Stomach (tissue), 9 donors: ENCODE results near the gene KRT6B. TPM values are rescaled to one million over a fixed set of nuclear protein-coding genes. Genes with fewer than 3 reads are reported as not detected.

ENCODE experiments used
- DNase-seq, 2 donors: peaks; one replicate each; pipeline versions ENCODE4 v3.0.0 to v3.0.0-alpha.2; 2013 to 2019
- H3K27ac ChIP-seq, 5 donors: fragments of 200-600 bp in 4 of 5; sonication (generic) in 4 of 5; one replicate each; pipeline ENCODE4 v1.5.1; 2013 to 2019; ENCODE audit warnings: mild to moderate bottlenecking in 1 of 5, moderate library complexity in 1 of 5
- H3K27me3 ChIP-seq, 3 donors: fragments of 200-600 bp; sonication (generic); one replicate each; pipeline ENCODE4 v1.5.1; 2017 to 2019; ENCODE audit warnings: mixed run types in 1 of 3
- H3K36me3 ChIP-seq, 4 donors: fragments of 200-600 bp; sonication (generic); 1 replicate in 3 of 4; 2 replicates in 1 of 4; pipeline ENCODE4 v1.5.1; 2016 to 2019
- H3K4me1 ChIP-seq, 4 donors: fragments of 200-600 bp; sonication (generic); one replicate each; pipeline ENCODE4 v1.5.1; 2016 to 2019
- H3K4me3 ChIP-seq, 4 donors: fragments of 200-600 bp; sonication (generic) in 3 of 4; one replicate each; pipeline ENCODE4 v1.5.1; 2016 to 2019; ENCODE audit warnings: mild to moderate bottlenecking in 1 of 4
- H3K9me3 ChIP-seq, 4 donors: fragments of 200-600 bp; sonication (generic); one replicate each; pipeline ENCODE4 v1.5.1; 2016 to 2019
- EP300 ChIP-seq: sonication (generic); formaldehyde crosslinking; IDR thresholded peaks from one replicate; pipeline ENCODE4 v1.6.1; 2017; ENCODE audit warnings: antibody characterized with exemption
- POLR2A ChIP-seq, 4 donors: fragments of 450-650 bp; IDR thresholded peaks; one replicate each; pipeline ENCODE4 v1.6.1; 2016; ENCODE audit warnings: antibody characterized with exemption in 4 of 4, control low read depth in 2 of 4, mild to moderate bottlenecking in 1 of 4, moderate library complexity in 1 of 4
- POLR2AphosphoS5 ChIP-seq, 3 donors: sonication (generic); formaldehyde crosslinking; IDR thresholded peaks; one replicate each; pipeline ENCODE4 v1.6.1; 2016; ENCODE audit warnings: antibody characterized with exemption in 3 of 3
- WGBS, 5 donors: extraction: QIAGEN DNeasy Blood & Tissue Kit in 3 of 5; methylation state at CpG; one replicate each; pipeline versions ENCODE4 v1.1.5 to v1.1.7; 2013 to 2018; 5-methylcytosine and 5-hydroxymethylcytosine counted together
- intact Hi-C: fragments of 100-400 bp; cut with DNase I; formaldehyde crosslinking; loops from one replicate; pipeline ENCODE4 v1.15.1; 2023; ENCODE audit warnings: low total_unique reads
- polyA plus RNA-seq, 3 donors: library from polyadenylated mRNA; stranded (reverse); fragments of 200-250 nt; gene quantifications; one replicate each; pipeline ENCODE4 v1.2.3, GENCODE V29; 2013
- total RNA-seq, 5 donors: library from RNA; depleted of rRNA; stranded (reverse); fragments of >200 nt; gene quantifications; one replicate each; pipeline versions ENCODE4 v1.1.0 to v1.2.3, GENCODE V29; 2014 to 2016
- TF ChIP-seq, protein P1 (sequence below), 7 experiments: fragments of 450-650 bp in 4 of 7; fragments of 200-600 bp in 3 of 7; sonication (generic) in 3 of 7; IDR thresholded peaks; one replicate each; pipeline ENCODE4 v1.5.1; 2016 to 2019; ENCODE audit warnings: antibody characterized with exemption in 7 of 7, control low read depth in 2 of 7, mild to moderate bottlenecking in 1 of 7
- donor health status: healthy with polysubstance abuse.
- donor health status: Bipolar disorder and iron deficiency.
- donor health status: healthy.

Gene KRT6B
- total and polyA plus RNA-seq, 8 donors: 0.46 to 9.2 (median 0.55) TPM; not detected in 5

DNA sequence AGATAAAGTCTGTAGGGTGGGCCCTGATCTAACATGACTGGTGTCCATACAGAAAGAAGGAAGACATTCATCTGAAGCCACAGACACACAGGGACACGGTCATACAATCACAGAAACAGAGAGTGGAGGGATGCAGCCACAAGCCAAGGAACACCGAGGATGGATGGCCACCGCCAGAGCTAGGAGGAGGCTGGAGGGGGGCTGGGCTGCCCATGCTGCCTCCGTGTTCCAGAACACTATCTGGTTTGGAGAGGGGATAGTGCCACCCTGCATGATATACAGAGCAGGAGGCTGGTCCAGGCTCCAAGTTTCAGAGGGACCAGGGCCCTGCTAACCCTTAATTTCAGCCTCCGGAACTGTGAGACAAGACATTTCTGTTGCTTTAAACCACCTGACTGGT, 26.5 kb downstream of the KRT6B start:
- intact Hi-C loops: no loop called here
- Histone ChIP-seq H3K4me3 (no peak overlapping the region), H3K36me3 (no peaks in the 10 kb centered on the region), H3K9me3 (no peaks in the 10 kb centered on the region), H3K27ac (no peak overlapping the region), H3K4me1 (peaks cover 0 to 16% (median 5%) of the 10 kb centered on the region in 4 donors), H3K27me3 (peaks cover 0 to 5% (median 0%) of the 10 kb centered on the region in 3 donors)
- TF ChIP-seq EP300: no peak
- no peak for TF ChIP-seq POLR2A (IDR thresholded peaks at IDR 0.05)
- no peak for TF ChIP-seq POLR2AphosphoS5 (IDR thresholded peaks at IDR 0.05)
- TF ChIP-seq, protein P1, sequence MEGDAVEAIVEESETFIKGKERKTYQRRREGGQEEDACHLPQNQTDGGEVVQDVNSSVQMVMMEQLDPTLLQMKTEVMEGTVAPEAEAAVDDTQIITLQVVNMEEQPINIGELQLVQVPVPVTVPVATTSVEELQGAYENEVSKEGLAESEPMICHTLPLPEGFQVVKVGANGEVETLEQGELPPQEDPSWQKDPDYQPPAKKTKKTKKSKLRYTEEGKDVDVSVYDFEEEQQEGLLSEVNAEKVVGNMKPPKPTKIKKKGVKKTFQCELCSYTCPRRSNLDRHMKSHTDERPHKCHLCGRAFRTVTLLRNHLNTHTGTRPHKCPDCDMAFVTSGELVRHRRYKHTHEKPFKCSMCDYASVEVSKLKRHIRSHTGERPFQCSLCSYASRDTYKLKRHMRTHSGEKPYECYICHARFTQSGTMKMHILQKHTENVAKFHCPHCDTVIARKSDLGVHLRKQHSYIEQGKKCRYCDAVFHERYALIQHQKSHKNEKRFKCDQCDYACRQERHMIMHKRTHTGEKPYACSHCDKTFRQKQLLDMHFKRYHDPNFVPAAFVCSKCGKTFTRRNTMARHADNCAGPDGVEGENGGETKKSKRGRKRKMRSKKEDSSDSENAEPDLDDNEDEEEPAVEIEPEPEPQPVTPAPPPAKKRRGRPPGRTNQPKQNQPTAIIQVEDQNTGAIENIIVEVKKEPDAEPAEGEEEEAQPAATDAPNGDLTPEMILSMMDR (IDR thresholded peaks at IDR 0.05): no peak
- 79 to 89% (median 87%) methylated on average over 5 of the region's 5 CpGs for WGBS, 5 donors
- DNase-seq: no peak

DNA sequence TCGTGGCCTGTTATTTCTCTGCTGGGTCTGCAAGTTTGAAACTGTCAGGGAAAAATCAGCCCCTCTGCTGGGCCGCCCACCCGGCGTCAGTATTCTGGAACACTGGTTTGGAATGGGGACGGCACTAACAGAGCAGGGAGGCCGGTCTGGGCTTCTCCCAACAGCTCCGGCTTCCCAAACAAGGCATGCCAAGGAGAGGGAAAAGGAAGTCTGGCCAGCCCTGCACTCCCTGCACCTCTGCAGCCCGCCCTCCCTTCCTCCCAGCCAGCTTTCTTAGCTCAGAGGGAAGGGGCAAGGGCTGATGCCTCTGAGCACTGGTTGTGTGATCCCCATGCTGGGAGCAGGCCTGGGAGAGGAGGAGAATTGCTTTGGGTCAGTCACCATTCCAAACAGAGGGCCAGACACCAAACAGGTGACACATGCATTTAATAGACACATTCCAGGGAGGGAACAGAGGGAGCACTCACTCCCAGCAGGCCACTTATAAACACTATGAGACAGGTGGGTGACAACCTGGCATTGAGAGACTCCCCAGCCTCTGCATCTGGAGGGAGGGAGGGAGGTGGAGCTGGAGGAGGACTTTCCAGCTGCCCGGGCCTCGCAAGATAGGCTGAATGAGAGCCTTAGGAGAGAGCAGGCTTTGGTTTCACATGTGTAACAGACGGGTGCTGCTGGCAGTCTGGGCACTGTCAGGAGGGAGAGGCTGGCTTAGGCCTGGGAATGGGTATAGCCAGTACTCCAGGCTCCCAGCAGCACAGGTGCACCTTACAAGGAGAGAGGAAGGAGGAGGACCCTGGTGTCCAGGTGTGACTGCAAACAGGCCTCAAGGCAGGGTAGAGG, 28.1 kb downstream of the KRT6B start:
- peak in 1 of 2 donors; percentile 62 for DNase-seq
- H3K36me3 ChIP-seq: no peaks in the 10 kb centered on the region
- TF ChIP-seq POLR2A (IDR thresholded peaks at IDR 0.05) (no peak), POLR2AphosphoS5 (IDR thresholded peaks at IDR 0.05) (no peak), EP300 (no peak)
- TF ChIP-seq, protein P1 (IDR thresholded peaks at IDR 0.05): no peak
- no peak overlapping the region for H3K4me3 ChIP-seq
- peaks cover 0 to 5% (median 0%) of the 10 kb centered on the region in 3 donors for H3K27me3 ChIP-seq
- 47 to 66% (median 65%) methylated on average over 11 of the region's 11 CpGs for WGBS, 5 donors
- peaks cover 0 to 16% (median 5%) of the 10 kb centered on the region in 4 donors for H3K4me1 ChIP-seq
- peak overlapping the region in 2 of 5 donors; percentile 55 to 79 for H3K27ac ChIP-seq
- H3K9me3 ChIP-seq: no peaks in the 10 kb centered on the region
- intact Hi-C loops: no loop called here

DNA sequence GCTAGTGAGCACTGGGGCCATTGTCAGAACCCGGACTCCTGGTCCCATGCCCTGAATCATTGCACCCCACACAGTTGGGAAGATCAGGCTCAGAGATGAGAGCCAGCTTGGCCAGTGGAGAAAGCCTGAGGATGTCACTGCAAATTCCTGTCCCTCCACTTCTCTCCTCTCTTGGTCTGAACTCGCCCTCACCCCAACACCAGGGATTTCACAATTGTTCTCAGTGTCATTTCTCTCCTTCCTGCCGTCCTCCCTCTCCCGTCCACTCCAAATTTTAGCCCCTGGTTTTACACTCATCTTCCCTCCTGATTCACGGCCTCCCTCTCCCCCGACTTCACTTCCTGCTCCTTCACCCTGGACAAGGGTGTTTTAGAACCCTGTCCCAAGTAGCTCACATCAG, 28.9 kb downstream of the KRT6B start:
- H3K27ac ChIP-seq: peak overlapping the region in 2 of 5 donors; percentile 55 to 79
- TF ChIP-seq, protein P1 (IDR thresholded peaks at IDR 0.05): no peak
- no peak for TF ChIP-seq POLR2AphosphoS5 (IDR thresholded peaks at IDR 0.05)

DNA sequence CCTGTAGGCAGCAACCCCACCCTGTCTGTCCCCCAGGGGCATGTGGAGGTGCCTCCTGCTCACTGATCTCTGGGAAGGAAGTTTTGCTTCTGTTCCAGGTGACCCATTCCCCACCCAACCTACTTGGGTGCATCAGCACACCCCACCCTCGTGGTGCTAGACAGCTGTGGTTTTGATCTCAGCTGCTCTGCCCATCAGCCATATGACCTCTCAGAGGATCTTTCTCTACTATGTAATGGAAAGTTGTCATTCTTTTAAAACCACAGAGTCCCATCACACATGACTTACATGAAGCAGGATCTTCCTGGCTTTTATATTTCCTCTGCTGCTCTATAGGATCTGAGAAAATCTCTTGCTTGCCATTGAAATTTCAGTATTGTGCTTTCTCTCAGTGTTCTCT, 32.3 kb downstream of the KRT6B start:
- Histone ChIP-seq H3K27me3 (peaks cover 0 to 5% (median 0%) of the 10 kb centered on the region in 3 donors), H3K4me3 (no peak overlapping the region), H3K36me3 (no peaks in the 10 kb centered on the region), H3K9me3 (no peaks in the 10 kb centered on the region), H3K27ac (no peak overlapping the region), H3K4me1 (peaks cover 0 to 32% (median 12%) of the 10 kb centered on the region in 4 donors)
- TF ChIP-seq, protein P1 (IDR thresholded peaks at IDR 0.05): no peak
- no peak for TF ChIP-seq POLR2AphosphoS5 (IDR thresholded peaks at IDR 0.05)
- TF ChIP-seq EP300: no peak
- TF ChIP-seq POLR2A (IDR thresholded peaks at IDR 0.05): no peak
- DNase-seq: no peak
- intact Hi-C loops: no loop called here
- 46 to 65% (median 62%) methylated on average over 1 of the region's 1 CpG for WGBS, 5 donors

More for the DNA sequence above, 28.9 kb downstream of the KRT6B start:
- Histone ChIP-seq H3K9me3 (no peaks in the 10 kb centered on the region), H3K36me3 (no peaks in the 10 kb centered on the region), H3K4me1 (peaks cover 0 to 16% (median 5%) of the 10 kb centered on the region in 4 donors), H3K27me3 (peaks cover 0 to 5% (median 0%) of the 10 kb centered on the region in 3 donors), H3K4me3 (no peak overlapping the region)
- 64 to 81% (median 78%) methylated on average over 6 of the region's 6 CpGs for WGBS, 5 donors
- DNase-seq: no peak
- intact Hi-C loops: no loop called here
